Transverse colon (tissue), 4 donors: ENCODE data around the gene DCHS2.

ENCODE experiments used
- CTCF ChIP-seq, 5 experiments: fragments of 200-600 bp in 3 of 5; fragments of 450-650 bp in 2 of 5; sonication (generic) in 3 of 5; IDR thresholded peaks; 1 replicate in 2 of 5; 2 replicates in 3 of 5; pipeline ENCODE4 v1.5.1; 2016 to 2017; ENCODE audit warnings: antibody characterized with exemption in 5 of 5, inconsistent platforms in 3 of 5, mild to moderate bottlenecking in 2 of 5, moderate library complexity in 1 of 5
- POLR2A ChIP-seq: fragments of 450-650 bp; IDR thresholded peaks from one replicate; pipeline ENCODE4 v1.6.1; 2016; ENCODE audit warnings: antibody characterized with exemption, mild to moderate bottlenecking, moderate library complexity
- POLR2AphosphoS5 ChIP-seq, 3 donors: sonication (generic); formaldehyde crosslinking; IDR thresholded peaks; one replicate each; pipeline ENCODE4 v1.6.1; 2016; ENCODE audit warnings: antibody characterized with exemption in 3 of 3

DNA sequence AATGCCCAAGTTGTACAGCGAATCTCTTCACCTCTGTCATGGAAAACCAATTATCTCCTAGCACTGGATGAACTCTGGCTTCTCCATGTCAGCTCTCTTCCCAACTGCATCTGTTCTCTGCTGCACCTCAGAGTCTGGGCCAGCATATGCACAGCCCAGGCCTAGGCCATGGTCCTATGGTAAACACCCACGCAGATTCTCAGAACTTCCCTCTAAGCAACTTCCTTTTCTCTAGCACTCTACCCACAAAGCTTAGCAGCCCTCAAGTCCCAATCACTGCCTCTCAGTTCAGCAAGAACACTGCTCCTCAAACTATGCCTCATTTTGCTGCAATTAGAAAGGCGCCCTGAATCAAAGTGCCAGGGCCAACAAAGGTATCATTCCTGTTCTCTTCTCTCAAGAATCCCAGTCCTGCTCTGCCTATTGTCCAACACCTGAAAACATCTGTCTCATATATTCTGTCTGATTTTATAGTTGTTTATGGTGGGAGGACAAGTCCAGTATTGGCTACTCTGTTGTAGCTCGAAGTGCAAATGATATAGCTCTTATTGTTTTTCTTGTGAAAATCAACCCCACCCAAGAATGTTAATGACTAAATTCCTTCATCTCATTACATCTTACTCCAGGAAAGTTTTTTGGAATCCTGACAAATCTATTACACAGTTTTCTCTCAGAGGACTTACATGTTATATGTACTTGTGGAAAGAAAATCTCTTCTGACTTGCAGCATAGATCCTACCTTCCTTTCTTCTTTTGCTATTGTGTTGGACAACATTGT lies 85.4 kb downstream of the DCHS2 start:
- TF ChIP-seq CTCF (IDR thresholded peaks at IDR 0.05) (no peak), POLR2A (no peak), POLR2AphosphoS5 (IDR thresholded peaks at IDR 0.05) (no peak)
